H1 (cell line): Measurements from ENCODE around the gene PPP6C. TPM values are rescaled to one million over a fixed set of nuclear protein-coding genes. Genes with fewer than 3 reads are reported as not detected.

Source experiments
- CTCF ChIA-PET: fragments of 300-600 bp; sonication (Branson Sonifier 250); formaldehyde crosslinking; loops from one replicate; lab custom pipeline; 2021; ENCODE audit not compliant: partially characterized antibody; lab: Charles Lee
- POLR2A ChIA-PET: fragments of 300-600 bp; sonication (Branson Sonifier 250); formaldehyde crosslinking; loops from one replicate; lab custom pipeline; 2021; ENCODE audit warnings: inconsistent platforms; ENCODE audit not compliant: partially characterized antibody; lab: Charles Lee
- DNase-seq, 2 experiments: peaks; one replicate each; pipeline versions ENCODE4 v3.0.0 to v3.0.0-alpha.2; 2010 to 2022; ENCODE audit warnings: low spot score in 2 of 2, low read depth in 1 of 2, mixed read lengths in 1 of 2
- FAIRE-seq: peaks from 2 replicates; lab custom pipeline; 2011; peaks lifted over from hg19 to GRCh38; lab: Jason Lieb, UNC
- H2AFZ ChIP-seq: 2 replicates; pipeline ENCODE4 v1.8.1; 2012; ENCODE audit warnings: low read length, inconsistent platforms
- H2AK5ac ChIP-seq: 2 replicates; pipeline ENCODE4 v1.6.1; 2013; ENCODE audit warnings: low read depth, low read length
- H2BK120ac ChIP-seq: replicated peaks from 2 replicates; pipeline ENCODE3; 2013; ENCODE audit warnings: low read depth, low read length, inconsistent platforms
- H2BK12ac ChIP-seq: 2 replicates; pipeline ENCODE4 v1.6.1; 2013; ENCODE audit warnings: low read depth, low read length
- H2BK15ac ChIP-seq: 2 replicates; pipeline ENCODE4 v1.6.1; 2013; ENCODE audit warnings: low read length
- H2BK20ac ChIP-seq: 2 replicates; pipeline ENCODE4 v1.6.1; 2013; ENCODE audit warnings: low read length
- H2BK5ac ChIP-seq: 2 replicates; pipeline ENCODE4 v1.6.1; 2013; ENCODE audit warnings: low read depth, low read length
- H3K14ac ChIP-seq: 2 replicates; pipeline ENCODE4 v1.6.1; 2013; ENCODE audit warnings: inconsistent platforms; ENCODE audit not compliant: insufficient read length
- H3K18ac ChIP-seq: 2 replicates; pipeline ENCODE4 v1.6.1; 2013; ENCODE audit warnings: low read length; ENCODE audit errors: extremely low read depth
- H3K23ac ChIP-seq: 2 replicates; pipeline ENCODE4 v1.6.1; 2013; ENCODE audit warnings: inconsistent platforms; ENCODE audit not compliant: insufficient read length
- H3K23me2 ChIP-seq: 2 replicates; pipeline ENCODE4 v1.6.1; 2013; ENCODE audit warnings: low read depth, low read length
- H3K27ac ChIP-seq: 2 replicates; pipeline ENCODE4 v1.6.1; 2011; ENCODE audit warnings: low read depth, low read length, inconsistent platforms
- H3K27me3 ChIP-seq, 4 experiments: replicated peaks in 1 of 4; 1 replicate in 1 of 4; 2 replicates in 3 of 4; pipeline versions ENCODE4 v1.6.1 to v1.8.1; 2011 to 2013; ENCODE audit warnings: low read length in 3 of 4, mild to moderate bottlenecking in 3 of 4, inconsistent platforms in 2 of 4, mixed read lengths in 2 of 4, moderate library complexity in 1 of 4; ENCODE audit not compliant: control insufficient read depth in 3 of 4, insufficient read depth in 3 of 4; ENCODE audit errors: extremely low read depth in 1 of 4
- H3K36me3 ChIP-seq, 4 experiments: 2 replicates each; pipeline versions ENCODE4 v1.6.1 to v1.8.1; 2011 to 2013; ENCODE audit warnings: mild to moderate bottlenecking in 4 of 4, low read length in 3 of 4, moderate library complexity in 2 of 4, control low read depth in 1 of 4, inconsistent platforms in 1 of 4; ENCODE audit not compliant: insufficient read depth in 4 of 4, control insufficient read depth in 2 of 4
- H3K4ac ChIP-seq: replicated peaks from 2 replicates; pipeline ENCODE3; 2013; ENCODE audit warnings: low read length, low read depth, mixed read lengths, inconsistent platforms; ENCODE audit not compliant: insufficient read length
- H3K4me1 ChIP-seq, 4 experiments: replicated peaks in 1 of 4; 1 replicate in 1 of 4; 2 replicates in 3 of 4; pipeline versions ENCODE4 v1.6.1 to v1.8.1; 2011 to 2013; ENCODE audit warnings: low read length in 3 of 4, inconsistent platforms in 2 of 4, mixed read lengths in 1 of 4; ENCODE audit not compliant: insufficient read depth in 4 of 4, control insufficient read depth in 3 of 4
- H3K4me2 ChIP-seq, 2 experiments: 2 replicates each; pipeline versions ENCODE4 v1.6.1 to v1.8.1; 2011 to 2013; ENCODE audit warnings: low read depth in 2 of 2, low read length in 2 of 2, control low read depth in 1 of 2, inconsistent platforms in 1 of 2, mild to moderate bottlenecking in 1 of 2; ENCODE audit not compliant: insufficient read depth in 1 of 2
- H3K4me3 ChIP-seq, 4 experiments: fragments of 200-600, 300-600 bp in 1 of 4; sonication (generic), shearing (Covaris generic), sonication (Bioruptor Twin) in 1 of 4; 2 replicates each; pipeline versions ENCODE4 v1.5.1 to v1.8.1; 2011 to 2016; ENCODE audit warnings: low read length in 4 of 4, low read depth in 3 of 4, control low read depth in 2 of 4, inconsistent platforms in 2 of 4, mild to moderate bottlenecking in 2 of 4, mixed read lengths in 1 of 4, moderate library complexity in 1 of 4; ENCODE audit not compliant: insufficient read depth in 2 of 4; ENCODE audit errors: extremely low read depth in 1 of 4
- H3K56ac ChIP-seq: replicated peaks from 2 replicates; pipeline ENCODE3; 2013; ENCODE audit warnings: low read depth, mild to moderate bottlenecking, mixed read lengths, low read length, inconsistent platforms; ENCODE audit not compliant: insufficient read length
- H3K79me1 ChIP-seq: 2 replicates; pipeline ENCODE4 v1.6.1; 2013; ENCODE audit warnings: low read depth, low read length, control low read depth
- H3K79me2 ChIP-seq, 2 experiments: 2 replicates each; pipeline versions ENCODE4 v1.6.1 to v1.8.1; 2012 to 2013; ENCODE audit warnings: low read length in 2 of 2, mild to moderate bottlenecking in 2 of 2, inconsistent platforms in 1 of 2; ENCODE audit not compliant: insufficient read depth in 2 of 2, control insufficient read depth in 1 of 2
- H3K9ac ChIP-seq, 4 experiments: replicated peaks in 1 of 4; 1 replicate in 1 of 4; 2 replicates in 3 of 4; pipeline versions ENCODE4 v1.6.1 to v1.8.1; 2011 to 2013; ENCODE audit warnings: low read depth in 3 of 4, low read length in 3 of 4, control low read depth in 2 of 4, mild to moderate bottlenecking in 2 of 4, moderate library complexity in 2 of 4, inconsistent platforms in 1 of 4; ENCODE audit errors: extremely low read depth in 1 of 4
- H3K9me3 ChIP-seq, 2 experiments: 2 replicates each; pipeline versions ENCODE4 v1.6.1 to v1.8.1; 2012 to 2013; ENCODE audit warnings: mild to moderate bottlenecking in 2 of 2, moderate library complexity in 2 of 2, control low read depth in 1 of 2, inconsistent platforms in 1 of 2, low read depth in 1 of 2, low read length in 1 of 2, mixed read lengths in 1 of 2; ENCODE audit not compliant: insufficient read depth in 2 of 2
- H4K20me1 ChIP-seq, 2 experiments: replicated peaks in 1 of 2; 2 replicates each; pipeline versions ENCODE3 to v1.8.1; 2011 to 2013; ENCODE audit warnings: inconsistent platforms in 2 of 2, low read length in 2 of 2, mild to moderate bottlenecking in 1 of 2; ENCODE audit not compliant: insufficient read depth in 2 of 2, control insufficient read depth in 1 of 2
- H4K5ac ChIP-seq: 2 replicates; pipeline ENCODE4 v1.6.1; 2013; ENCODE audit warnings: low read length, low read depth, mixed read lengths, inconsistent platforms; ENCODE audit not compliant: insufficient read length
- H4K8ac ChIP-seq: 2 replicates; pipeline ENCODE4 v1.8.0; 2013; ENCODE audit warnings: mild to moderate bottlenecking, moderate library complexity, low read length, inconsistent platforms; ENCODE audit not compliant: insufficient read depth; ENCODE audit errors: extremely low read depth
- H4K91ac ChIP-seq: replicated peaks from 2 replicates; pipeline ENCODE3; 2013; ENCODE audit warnings: low read length, mixed read lengths, inconsistent platforms; ENCODE audit not compliant: insufficient read length
- CREB1 ChIP-seq: IDR thresholded peaks from 2 replicates; pipeline ENCODE4 v1.6.1; 2012; ENCODE audit warnings: inconsistent platforms
- POU5F1 ChIP-seq: IDR thresholded peaks from 2 replicates; pipeline ENCODE4 v1.6.1; 2011; ENCODE audit warnings: low read depth, mild to moderate bottlenecking, low read length, moderate library complexity
- SIX5 ChIP-seq: IDR thresholded peaks from 2 replicates; pipeline ENCODE4 v1.6.1; 2011; ENCODE audit warnings: mild to moderate bottlenecking, low read depth, low read length
- WGBS, 2 experiments: shearing (Covaris generic) in 1 of 2; methylation state at CpG; one replicate each; pipeline versions ENCODE4 v1.1.6 to v1.1.7; 2013 to 2015; ENCODE audit warnings: low lambda C conversion rate in 2 of 2, mixed read lengths in 2 of 2, inconsistent platforms in 1 of 2, low coverage in 1 of 2, missing lambda C conversion rate in 1 of 2; ENCODE audit not compliant: insufficient replicate concordance in 2 of 2, insufficient coverage in 1 of 2, insufficient read length in 1 of 2; ENCODE audit errors: extremely low coverage in 1 of 2, missing lambda C conversion rate in 1 of 2; 5-methylcytosine and 5-hydroxymethylcytosine counted together
- polyA plus RNA-seq, 7 experiments: library from polyadenylated mRNA; depleted of rRNA in 3 of 7; stranded (reverse) in 5 of 7; unstranded in 2 of 7; fragments of >200 nt in 5 of 7; fragments of 200-250 nt in 2 of 7; gene quantifications; 1 replicate in 5 of 7; 2 replicates in 1 of 7; 4 replicates in 1 of 7; pipeline versions ENCODE4 v1.2.1 to v1.2.3, GENCODE V29; 2011 to 2013; ENCODE audit warnings: missing spikeins in 2 of 7, mixed read lengths in 2 of 7
- total RNA-seq: library from RNA; stranded (reverse); fragmentation: NEBNext Ultra II Directional; extraction: Animal tissue kit (Norgen Biotek cat#: 25700); gene quantifications from 2 replicates; pipeline ENCODE4 v1.2.1, GENCODE V29; 2021

Gene PPP6C
- total and polyA plus RNA-seq, 2 of the 8 experiments (the other 6 are each of a cell fraction or from before 2014, with no cell fraction given): 22.8 to 52.3 TPM

- Histone ChIP-seq H3K79me2 (peaks cover 0 to 14% of the 10 kb centered on the region in 2 experiments; a peak in 2 of 4 replicates), H2AK5ac (no peak overlapping the region), H4K20me1 (peaks cover 0 to 3% of the 10 kb centered on the region in 2 experiments), H3K9me3 (peaks cover 0 to 3% of the 10 kb centered on the region in 2 experiments; a peak in 1 of 4 replicates), H3K27ac (no peak overlapping the region), H2BK12ac (no peak overlapping the region), H4K91ac (no peak overlapping the region), H2AFZ (no peak overlapping the region), H3K56ac (no peak overlapping the region), H3K9ac (no peak overlapping the region), H3K14ac (no peak overlapping the region), H3K27me3 (no peaks in the 10 kb centered on the region), H3K18ac (no peak overlapping the region), H3K23ac (no peak overlapping the region), H3K36me3 (peaks cover 0 to 3% (median 0%) of the 10 kb centered on the region in 4 experiments; a peak in 1 of 8 replicates), H2BK15ac (no peak overlapping the region), H4K8ac (no peak overlapping the region), H3K4ac (no peak overlapping the region), H3K23me2 (no peaks in the 10 kb centered on the region), H2BK5ac (no peak overlapping the region), H2BK20ac (no peak overlapping the region), H3K79me1 (peaks cover 4% of the 10 kb centered on the region; the same call in 1 of the 2 replicates), H3K4me3 (no peak overlapping the region), H4K5ac (no peak overlapping the region), H2BK120ac (no peak overlapping the region), H3K4me2 (no peak overlapping the region), H3K4me1 (no peaks in the 10 kb centered on the region)
- CTCF ChIA-PET: no interaction called here
- TF ChIP-seq POU5F1: no peak
- TF ChIP-seq CREB1: no peak
- no peak for TF ChIP-seq SIX5
- no peak for FAIRE-seq
- POLR2A ChIA-PET: interaction anchor here (1.0 kb wide), 1 partner anchor 16 kb away, joined by 3 read pairs; no protein-coding TSS in a partner anchor
- WGBS, 2 experiments: 100% methylated on average over 1 of the region's 1 CpG; no CpG with 5 or more reads in 1 of the 2 experiments
- DNase-seq: no peak
These were observed 86.6 kb downstream of the PPP6C start for GRCh38 chr9:125103021-125103420.
